Cardiac septum (tissue), 1 donor: ENCODE data around the gene NPIPB2. TPM values are rescaled to one million over a fixed set of nuclear protein-coding genes. Genes with fewer than 3 reads are reported as not detected.

Experiments used
- DNase-seq: peaks from one replicate; pipeline ENCODE4 v3.0.0-alpha.2; 2020; ENCODE audit warnings: low spot score
- intact Hi-C: fragments of 100-400 bp; cut with DNase I; formaldehyde crosslinking; loops from one replicate; pipeline ENCODE4 v1.14.0; 2022
- total RNA-seq: library from RNA; stranded (reverse); fragmentation: NEBNext Ultra II Directional; extraction: Animal tissue kit (Norgen Biotek cat#: 25700); gene quantifications from one replicate; pipeline ENCODE4 v1.2.1, GENCODE V29; 2021
- donor health status: DM: no; HTN: no; CAD: no.

Gene NPIPB2
- total RNA-seq, 1 donor from 2014 or later = 1.9 TPM

DNA sequence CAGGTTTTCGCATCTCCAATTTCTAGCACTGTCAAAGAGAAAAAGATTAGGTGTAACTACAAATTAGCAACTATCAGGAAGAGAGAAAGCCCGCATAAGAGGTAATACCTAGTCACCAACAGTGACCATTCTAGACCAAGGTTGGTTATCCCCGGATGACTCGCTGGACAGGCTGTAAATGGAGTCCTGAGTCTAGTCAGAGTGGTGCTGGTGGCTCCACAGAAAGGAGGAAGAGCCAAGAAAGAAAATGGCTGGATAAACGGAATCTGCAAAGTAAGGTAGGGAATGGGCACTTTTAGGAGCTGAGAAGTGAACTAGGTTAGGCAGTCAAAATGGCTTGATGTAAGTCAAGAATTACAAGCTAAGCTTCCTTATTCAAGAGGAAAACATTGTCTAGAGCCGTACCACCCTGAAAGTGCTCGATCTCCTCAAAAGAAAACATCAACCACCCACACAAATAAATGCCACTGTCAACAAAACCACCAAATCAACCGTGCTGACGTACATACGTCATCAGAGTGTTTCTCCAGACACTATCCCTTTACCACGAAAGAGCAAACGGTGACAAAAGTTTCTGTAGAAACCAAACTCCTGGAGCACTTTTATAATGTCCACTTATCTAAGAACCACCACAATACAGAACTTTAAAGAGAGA lies 28.3 kb downstream of the NPIPB2 start:
- DNase-seq = no peak
- intact Hi-C loops = loop anchor here (10.0 kb wide), 1 partner anchor 891 kb away; the partner anchor contains the start of gene CPPED1

- no peak for DNase-seq
- intact Hi-C loops = loop anchor here (10.0 kb wide), 1 partner anchor 895 kb away; the partner anchor contains the start of gene CPPED1
Observed at GRCh38 chr16:11909653-11910545, 31.9 kb downstream of the NPIPB2 start.

- intact Hi-C loops = no loop called here
- DNase-seq = no peak
Observed at GRCh38 chr16:11907160-11907970, 34.5 kb downstream of the NPIPB2 start.

GRCh38 chr16:11903906-11904305 lies 37.9 kb downstream of the NPIPB2 start:
- intact Hi-C loops = no loop called here
- no peak for DNase-seq

GRCh38 chr16:11901091-11901490 lies 40.8 kb downstream of the NPIPB2 start:
- intact Hi-C loops = no loop called here
- no peak for DNase-seq

- intact Hi-C loops = no loop called here
- no peak for DNase-seq
Observed at GRCh38 chr16:11896486-11897176, 45.2 kb downstream of the NPIPB2 start.

DNA sequence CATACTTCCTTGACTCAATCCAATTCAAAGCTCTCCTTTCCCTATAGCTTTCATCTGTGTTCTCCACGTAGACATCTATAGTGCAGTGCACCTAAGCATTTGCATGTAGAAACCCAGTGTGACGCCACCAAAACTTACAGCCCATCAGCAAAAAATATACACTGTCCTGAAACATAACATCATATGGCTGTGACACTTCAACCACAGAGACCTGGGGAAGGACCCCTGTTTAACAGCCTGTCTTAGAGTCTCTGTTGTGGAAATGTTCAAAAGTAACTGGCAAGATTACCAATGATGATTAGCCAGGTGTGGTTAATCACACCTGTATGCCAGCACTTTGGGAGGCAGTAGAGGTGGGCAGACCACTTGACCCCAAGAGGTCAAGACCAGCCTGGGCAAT lies 48.3 kb downstream of the NPIPB2 start:
- intact Hi-C loops = no loop called here

DNA sequence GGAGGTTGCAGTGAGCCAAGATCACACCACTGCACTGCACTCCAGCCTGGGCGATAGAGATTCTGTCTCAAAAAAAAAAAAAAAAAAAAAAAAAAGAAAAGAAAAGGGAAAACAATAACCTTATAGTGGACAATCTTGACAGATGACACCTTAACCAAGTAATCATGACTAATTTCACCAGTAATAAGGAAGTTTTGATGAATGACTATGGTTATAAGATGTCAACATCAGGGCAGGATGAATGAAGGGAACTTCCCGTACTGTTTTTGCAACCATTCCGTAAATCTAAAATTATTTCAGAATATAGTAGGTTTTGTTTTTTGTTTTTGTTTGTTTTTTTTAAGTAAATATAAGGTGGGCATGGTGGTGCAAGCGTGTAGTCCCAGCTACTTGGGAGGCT lies 49.1 kb downstream of the NPIPB2 start:
- intact Hi-C loops = no loop called here
- DNase-seq = no peak

More for the DNA sequence above, 48.3 kb downstream of the NPIPB2 start:
- no peak for DNase-seq

DNA sequence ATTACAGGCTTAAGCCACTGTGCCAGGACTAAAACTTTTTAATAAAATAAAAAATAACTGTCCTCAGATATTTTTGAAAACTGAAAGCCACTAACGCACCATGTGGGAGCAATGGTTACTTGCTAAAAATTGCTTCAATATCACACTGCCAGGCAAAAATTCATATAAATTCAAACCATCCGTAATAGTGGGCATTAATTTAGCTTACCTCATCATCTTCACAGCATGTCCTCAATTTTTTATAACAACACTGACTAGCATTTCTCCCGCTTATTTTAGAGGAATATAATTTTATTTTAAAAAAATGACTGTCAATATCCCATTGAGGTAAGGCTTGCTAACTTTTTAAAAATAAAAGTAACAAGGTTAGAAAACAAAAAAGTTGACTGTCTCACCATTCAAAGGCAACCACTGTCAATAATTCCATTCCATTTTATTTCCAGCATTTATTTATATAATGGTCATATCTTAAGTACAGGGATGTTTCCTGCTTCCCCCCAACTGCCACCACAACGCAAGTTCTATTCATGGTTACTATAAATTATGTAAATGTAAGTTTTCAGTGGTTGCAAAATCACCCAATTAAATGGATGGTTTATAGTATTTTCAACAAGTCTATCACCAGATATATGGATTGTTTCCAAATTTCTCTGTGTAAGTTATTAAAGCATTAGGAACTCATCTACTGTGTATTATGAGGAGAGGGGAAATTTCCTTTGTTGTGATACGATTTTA lies 51.4 kb downstream of the NPIPB2 start:
- intact Hi-C loops = no loop called here
- DNase-seq = no peak

DNA sequence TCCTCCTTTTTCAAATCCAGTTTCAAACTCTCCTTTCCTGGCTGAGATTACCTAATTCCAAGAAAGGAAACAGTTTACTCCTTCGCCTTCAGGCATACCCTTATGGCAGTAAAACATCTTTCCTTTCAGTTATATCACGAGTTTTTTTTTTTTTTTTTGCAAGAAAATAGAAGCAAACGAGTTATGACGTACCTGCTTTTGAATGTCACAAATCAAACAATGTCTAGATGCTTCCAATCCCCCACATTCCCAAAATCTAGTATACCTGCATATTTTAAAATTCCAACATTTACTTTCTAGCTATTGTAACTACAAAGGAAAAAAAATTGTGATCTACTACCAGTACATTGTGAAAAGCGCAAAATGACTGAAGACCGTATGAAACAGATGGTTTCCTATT lies 55.0 kb downstream of the NPIPB2 start:
- intact Hi-C loops = no loop called here
- no peak for DNase-seq

- intact Hi-C loops = no loop called here
- no peak for DNase-seq
Observed at GRCh38 chr16:11884035-11884434, 57.8 kb downstream of the NPIPB2 start.

GRCh38 chr16:11880007-11880406 lies 61.8 kb downstream of the NPIPB2 start:
- DNase-seq = no peak
- intact Hi-C loops = no loop called here

- intact Hi-C loops = loop anchor here (10.0 kb wide), 1 partner anchor 187 kb away; no protein-coding TSS in a partner anchor
Observed at GRCh38 chr16:11877374-11877773, 64.5 kb downstream of the NPIPB2 start.

More at GRCh38 chr16:11877374-11877773, 64.5 kb downstream of the NPIPB2 start:
- no peak for DNase-seq

Other genes starting within 250 kb of the NPIPB2 start
- 27.0 TPM for gene TXNDC11, start 199.2 kb downstream of the NPIPB2 start, total RNA-seq
- gene ZC3H7A, start 144.8 kb downstream of the NPIPB2 start, total RNA-seq = 33.4 TPM
- 77.9 TPM for gene RSL1D1, start 90.5 kb downstream of the NPIPB2 start, total RNA-seq
- 86.6 TPM for gene GSPT1, start 26.1 kb downstream of the NPIPB2 start, total RNA-seq
- gene TNFRSF17, start 23.2 kb upstream of the NPIPB2 start, total RNA-seq = not detected
- gene SNX29, start 34.7 kb upstream of the NPIPB2 start, total RNA-seq = 13.3 TPM